ENCODE results near the gene CEACAM4.

GRCh38 chr19:41587838-41588210 lies 39.0 kb downstream of the CEACAM4 start:
- TF ChIP-seq CREB1 (IDR thresholded peaks at IDR 0.05) (no peak), CTCF (IDR thresholded peaks at IDR 0.05; ENCODE audit: control extremely low read depth in 1 of 3, insufficient read depth in 1 of 3, low read depth in 1 of 3, low read length in 3 of 3) (no peak), POLR2AphosphoS5 (IDR thresholded peaks at IDR 0.05; ENCODE audit: low read depth, low read length) (no peak), EGR1 (IDR thresholded peaks at IDR 0.05; ENCODE audit: borderline replicate concordance, low read depth, low read length) (no peak), RAD21 (IDR thresholded peaks at IDR 0.05 in 1 of 2, conservative IDR thresholded peaks at IDR 0.05 in 1 of 2; ENCODE audit: low read depth in 2 of 2, low read length in 2 of 2) (no peak), RNF2 (IDR thresholded peaks at IDR 0.05; ENCODE audit: borderline replicate concordance, low read depth, low read length, missing control alignments, poor library complexity, severe bottlenecking) (no peak), GTF2F1 (IDR thresholded peaks at IDR 0.05; ENCODE audit: borderline replicate concordance, low read depth, low read length) (no peak), JUND (IDR thresholded peaks at IDR 0.05; ENCODE audit: low read length) (no peak)
